Measurements from ENCODE around the gene PLIN3.
A peak's percentile ranks its signal among the peaks of the same experiment; 100 is the strongest.

GRCh38 chr19:4911786-4912672, 44.6 kb upstream of the PLIN3 start:
- TF ChIP-seq CTCF (conservative IDR thresholded peaks at IDR 0.05 in 1 of 2, IDR thresholded peaks at IDR 0.05 in 1 of 2; ENCODE audit: low read depth in 1 of 2, low read length in 2 of 2) = peak; percentile 52 to 58
- TF ChIP-seq EZH2 (IDR thresholded peaks at IDR 0.05; ENCODE audit: low read length, missing control alignments) = no peak
